Upper lobe of left lung (tissue), 6 donors: ENCODE measurements around the gene ANKRD31. TPM values are rescaled to one million over a fixed set of nuclear protein-coding genes. Genes with fewer than 3 reads are reported as not detected.

Experiments
- ATAC-seq, 2 donors: fragments of 200-7000 bp; cut with Tn5 transposase; one replicate each; pipeline ENCODE4 v1.9.1; 2022; ENCODE audit warnings: mild to moderate bottlenecking in 2 of 2, moderate library complexity in 2 of 2; ENCODE audit not compliant: low FRiP score in 2 of 2
- DNase-seq, 2 donors: peaks; one replicate each; pipeline ENCODE4 v3.0.0-alpha.2; 2019 to 2020
- H3K27ac ChIP-seq, 4 donors: fragments of 200-600 bp; sonication (generic); one replicate each; pipeline ENCODE4 v1.5.1; 2016 to 2019
- H3K27me3 ChIP-seq, 4 donors: fragments of 200-600 bp; sonication (generic); one replicate each; pipeline ENCODE4 v1.5.1; 2017 to 2019
- H3K36me3 ChIP-seq, 4 donors: fragments of 200-600 bp; sonication (generic); one replicate each; pipeline ENCODE4 v1.5.1; 2016 to 2019
- H3K4me1 ChIP-seq, 4 donors: fragments of 200-600 bp; sonication (generic); one replicate each; pipeline ENCODE4 v1.5.1; 2018 to 2019
- H3K4me3 ChIP-seq, 4 donors: fragments of 200-600 bp; sonication (generic); one replicate each; pipeline ENCODE4 v1.5.1; 2017 to 2019; ENCODE audit warnings: mild to moderate bottlenecking in 2 of 4, moderate library complexity in 1 of 4
- H3K9me3 ChIP-seq, 4 donors: fragments of 200-600 bp; sonication (generic); one replicate each; pipeline ENCODE4 v1.5.1; 2018 to 2019
- CTCF ChIP-seq, 6 experiments: fragments of 450-650 bp in 4 of 6; fragments of 200-600 bp in 2 of 6; sonication (generic) in 2 of 6; IDR thresholded peaks; one replicate each; pipeline ENCODE4 v1.5.1; 2016 to 2019; ENCODE audit warnings: antibody characterized with exemption in 6 of 6
- EP300 ChIP-seq, 4 donors: sonication (generic); formaldehyde crosslinking; IDR thresholded peaks; one replicate each; pipeline ENCODE4 v1.5.1; 2017; ENCODE audit warnings: antibody characterized with exemption in 4 of 4, control low read depth in 2 of 4
- POLR2A ChIP-seq, 4 donors: fragments of 450-650 bp; IDR thresholded peaks; one replicate each; pipeline ENCODE4 v1.5.1; 2016 to 2017; ENCODE audit warnings: antibody characterized with exemption in 4 of 4, mild to moderate bottlenecking in 2 of 4
- POLR2AphosphoS5 ChIP-seq, 2 donors: sonication (generic); formaldehyde crosslinking; IDR thresholded peaks; one replicate each; pipeline ENCODE4 v1.5.1; 2017; ENCODE audit warnings: antibody characterized with exemption in 2 of 2
- WGBS, 2 donors: methylation state at CpG; one replicate each; pipeline ENCODE4 v1.1.5; 2017 to 2018; 5-methylcytosine and 5-hydroxymethylcytosine counted together
- total RNA-seq, 6 donors: library from RNA; depleted of rRNA in 4 of 6; stranded (reverse); fragments of >200 nt in 4 of 6; gene quantifications; one replicate each; pipeline versions ENCODE4 v1.1.0 to v1.2.1, GENCODE V29; 2016 to 2021
- donor health status: DM: no; HTN: no; CAD: no; lungs with moderate emphysema.
- donor health status: DM: no; HTN: yes; CAD: no; lungs with severe emphysema.

The ANKRD31 gene
- total RNA-seq, 6 donors from 2014 or later, result under 0.01 to 0.17 (median 0.11) TPM; not detected in 2

DNA sequence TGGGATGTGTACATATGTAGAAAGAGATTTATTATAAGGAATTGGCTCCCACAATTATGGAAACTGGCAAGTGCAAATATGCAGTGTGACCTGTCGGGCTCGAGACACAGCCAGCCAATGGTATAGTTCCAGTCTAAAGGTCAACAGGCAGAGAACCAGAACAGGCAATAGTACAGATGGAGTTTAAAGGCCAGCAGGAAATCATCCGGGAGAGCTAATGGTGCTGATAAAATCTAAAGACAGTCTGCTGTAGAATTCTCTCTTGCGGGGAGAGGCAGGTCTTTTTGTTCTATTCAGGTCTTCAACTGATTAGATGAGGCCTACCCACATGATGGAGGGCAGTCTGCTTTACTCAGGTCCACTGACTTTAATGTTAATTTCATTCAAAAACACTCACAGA, 21.8 kb downstream of the ANKRD31 start:
- WGBS, 2 donors, result 84 to 88% methylated on average over 4 of the region's 4 CpGs
- Histone ChIP-seq H3K27ac (no peak overlapping the region), H3K9me3 (peaks cover 0 to 5% (median 0%) of the 10 kb centered on the region in 4 donors), H3K27me3 (no peaks in the 10 kb centered on the region), H3K4me3 (no peak overlapping the region), H3K36me3 (no peaks in the 10 kb centered on the region), H3K4me1 (no peaks in the 10 kb centered on the region)
- DNase-seq, result no peak
- ATAC-seq, result no peak
- TF ChIP-seq POLR2A (IDR thresholded peaks at IDR 0.05), result no peak
- no peak for TF ChIP-seq CTCF (IDR thresholded peaks at IDR 0.05)
- TF ChIP-seq EP300 (IDR thresholded peaks at IDR 0.05), result no peak
- no peak for TF ChIP-seq POLR2AphosphoS5 (IDR thresholded peaks at IDR 0.05)

GRCh38 chr5:75214409-75214808, 22.3 kb downstream of the ANKRD31 start:
- no peak for DNase-seq
- no peak for ATAC-seq
- H3K4me3 ChIP-seq, result no peak overlapping the region
- no peaks in the 10 kb centered on the region for H3K4me1 ChIP-seq
- H3K27ac ChIP-seq, result no peak overlapping the region
- WGBS, 2 donors, result 81 to 88% methylated on average over 2 of the region's 2 CpGs
- peaks cover 0 to 5% (median 0%) of the 10 kb centered on the region in 4 donors for H3K9me3 ChIP-seq
- no peaks in the 10 kb centered on the region for H3K36me3 ChIP-seq
- no peaks in the 10 kb centered on the region for H3K27me3 ChIP-seq
- TF ChIP-seq CTCF (IDR thresholded peaks at IDR 0.05) (no peak), EP300 (IDR thresholded peaks at IDR 0.05) (no peak)

DNA sequence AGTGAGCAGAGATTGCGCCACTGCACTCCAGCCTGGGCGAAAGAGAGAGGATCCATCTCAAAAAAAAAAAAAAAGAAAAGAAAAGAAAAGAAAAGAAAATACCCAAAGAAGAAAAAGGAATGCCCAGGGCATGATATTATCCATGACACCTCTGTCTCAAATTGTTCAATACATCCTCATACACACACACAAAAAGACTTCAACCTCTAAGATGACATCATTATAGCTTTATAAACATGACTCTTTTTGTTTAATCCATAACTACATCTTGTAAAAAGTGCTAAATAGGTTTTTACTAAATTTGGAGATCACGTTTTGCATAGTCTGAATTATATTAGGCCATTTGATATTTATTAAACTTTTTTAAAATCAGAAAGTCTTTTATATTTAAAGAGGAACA, 33.1 kb downstream of the ANKRD31 start:
- H3K27me3 ChIP-seq, result no peaks in the 10 kb centered on the region
- WGBS, 2 donors, result 83 to 85% methylated on average over 3 of the region's 3 CpGs
- TF ChIP-seq EP300 (IDR thresholded peaks at IDR 0.05) (no peak), POLR2AphosphoS5 (IDR thresholded peaks at IDR 0.05) (no peak), CTCF (IDR thresholded peaks at IDR 0.05) (no peak), POLR2A (IDR thresholded peaks at IDR 0.05) (no peak)
- no peaks in the 10 kb centered on the region for H3K4me1 ChIP-seq
- ATAC-seq (no peak), DNase-seq (no peak)
- H3K27ac ChIP-seq, result no peak overlapping the region
- H3K36me3 ChIP-seq, result no peaks in the 10 kb centered on the region
- no peak overlapping the region for H3K4me3 ChIP-seq
- H3K9me3 ChIP-seq, result no peaks in the 10 kb centered on the region

GRCh38 chr5:75202935-75203334, 33.7 kb downstream of the ANKRD31 start:
- no peaks in the 10 kb centered on the region for H3K9me3 ChIP-seq
- H3K4me1 ChIP-seq, result no peaks in the 10 kb centered on the region
- H3K4me3 ChIP-seq, result no peak overlapping the region
- no peak for DNase-seq
- no peak for ATAC-seq
- no peak overlapping the region for H3K27ac ChIP-seq
- H3K27me3 ChIP-seq, result no peaks in the 10 kb centered on the region
- no peaks in the 10 kb centered on the region for H3K36me3 ChIP-seq
- WGBS, 2 donors, result 88 to 91% methylated on average over 1 of the region's 1 CpG
- TF ChIP-seq CTCF (IDR thresholded peaks at IDR 0.05), result no peak
- TF ChIP-seq POLR2A (IDR thresholded peaks at IDR 0.05), result no peak
- TF ChIP-seq EP300 (IDR thresholded peaks at IDR 0.05), result no peak
- no peak for TF ChIP-seq POLR2AphosphoS5 (IDR thresholded peaks at IDR 0.05)

DNA sequence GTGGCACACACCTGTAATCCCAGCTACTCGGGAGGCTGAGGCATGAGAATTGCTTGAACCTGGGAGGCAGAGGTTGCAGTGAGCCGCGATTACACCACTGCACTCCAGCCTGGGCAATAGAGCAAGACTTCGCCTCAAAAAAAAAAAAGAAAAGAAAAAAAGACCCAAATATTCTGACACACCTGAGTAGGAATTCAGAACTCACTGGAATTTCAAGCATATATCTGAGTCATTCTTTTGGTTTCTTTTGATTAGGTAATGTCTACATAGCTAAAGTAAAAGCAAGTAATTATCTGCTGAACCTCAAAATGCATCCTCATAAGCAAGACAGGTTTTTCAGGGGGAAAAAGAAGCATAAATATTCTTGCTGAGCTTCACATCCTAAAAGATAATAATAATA, 35.9 kb downstream of the ANKRD31 start:
- Histone ChIP-seq H3K4me3 (no peak overlapping the region), H3K4me1 (no peaks in the 10 kb centered on the region), H3K27me3 (no peaks in the 10 kb centered on the region), H3K27ac (no peak overlapping the region), H3K36me3 (no peaks in the 10 kb centered on the region), H3K9me3 (no peaks in the 10 kb centered on the region)
- TF ChIP-seq POLR2AphosphoS5 (IDR thresholded peaks at IDR 0.05) (no peak), EP300 (IDR thresholded peaks at IDR 0.05) (no peak), POLR2A (IDR thresholded peaks at IDR 0.05) (no peak)
- WGBS, 2 donors, result 91 to 99% methylated on average over 4 of the region's 4 CpGs
- no peak for ATAC-seq
- DNase-seq, result no peak
